NT2/D1 (cell line): ENCODE results near the gene PIK3C3.

Experiments used
- YY1 ChIP-seq: IDR thresholded peaks from 2 replicates; pipeline ENCODE4 v1.6.1; 2011; ENCODE audit not compliant: insufficient read length, insufficient read depth
- ZNF274 ChIP-seq: IDR thresholded peaks from 2 replicates; pipeline ENCODE4 v1.6.1; 2011; ENCODE audit warnings: mild to moderate bottlenecking, low read depth, low read length

- no peak for TF ChIP-seq ZNF274
- TF ChIP-seq YY1: no peak
Observed at GRCh38 chr18:42053188-42053781, 98.3 kb downstream of the PIK3C3 start.
